SH-SY5Y (cell line): ENCODE data around the gene ZBTB7C.

ENCODE experiments used
- GATA2 ChIP-seq: IDR thresholded peaks from 2 replicates; pipeline ENCODE4 v1.6.1; 2011; ENCODE audit warnings: mild to moderate bottlenecking, low read depth, low read length
- GATA3 ChIP-seq: IDR thresholded peaks from 2 replicates; pipeline ENCODE4 v1.6.1; 2011; ENCODE audit warnings: low read depth, mild to moderate bottlenecking, low read length, moderate library complexity

DNA sequence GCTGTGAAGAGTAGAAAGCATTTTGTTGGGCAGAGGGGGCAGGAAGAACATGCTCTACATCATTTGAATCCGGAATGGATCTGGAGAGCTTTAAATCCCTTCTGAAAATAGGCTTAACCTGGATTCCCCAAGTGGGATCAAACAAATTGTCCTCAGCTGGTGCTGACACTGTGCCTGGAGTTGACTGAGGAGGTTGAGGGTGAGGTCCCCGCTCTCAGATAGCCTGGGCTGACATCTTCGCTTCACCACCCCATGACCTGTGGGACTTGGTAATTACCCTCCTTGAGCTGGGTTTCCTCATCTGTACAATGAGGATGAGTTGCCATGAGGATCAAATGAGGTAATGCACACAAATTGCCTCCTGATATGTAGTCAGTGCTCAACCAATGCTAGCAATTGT lies 360.9 kb downstream of the ZBTB7C start:
- TF ChIP-seq GATA2, result no peak
- no peak for TF ChIP-seq GATA3
